Peyer's patch (tissue), 4 donors: ENCODE results near the gene RNF150. TPM values are rescaled to one million over a fixed set of nuclear protein-coding genes. Genes with fewer than 3 reads are reported as not detected.

Experiments used
- DNase-seq, 3 donors: peaks; one replicate each; pipeline ENCODE4 v3.0.0-alpha.2; 2017 to 2019
- H3K27ac ChIP-seq, 4 donors: fragments of 200-600 bp; sonication (generic); one replicate each; pipeline ENCODE4 v1.5.1; 2016 to 2019
- H3K27me3 ChIP-seq, 2 donors: fragments of 200-600 bp; sonication (generic); one replicate each; pipeline ENCODE4 v1.5.1; 2019
- H3K36me3 ChIP-seq, 3 donors: fragments of 200-600 bp; sonication (generic); one replicate each; pipeline ENCODE4 v1.5.1; 2016 to 2019
- H3K4me1 ChIP-seq, 4 donors: fragments of 200-600 bp; sonication (generic); one replicate each; pipeline ENCODE4 v1.5.1; 2016 to 2019
- H3K4me3 ChIP-seq, 4 donors: fragments of 200-600 bp; sonication (generic); 1 replicate in 3 of 4; 2 replicates in 1 of 4; pipeline ENCODE4 v1.5.1; 2016 to 2019; ENCODE audit warnings: mild to moderate bottlenecking in 1 of 4
- H3K9me3 ChIP-seq, 4 donors: fragments of 200-600 bp; sonication (generic); one replicate each; pipeline ENCODE4 v1.5.1; 2016 to 2019; ENCODE audit warnings: mild to moderate bottlenecking in 1 of 4
- CTCF ChIP-seq, 6 experiments: fragments of 450-650 bp in 4 of 6; fragments of 200-600 bp in 2 of 6; sonication (generic) in 1 of 6; IDR thresholded peaks; one replicate each; pipeline ENCODE4 v1.5.1; 2017 to 2019; ENCODE audit warnings: antibody characterized with exemption in 6 of 6, mild to moderate bottlenecking in 3 of 6, moderate library complexity in 1 of 6
- POLR2A ChIP-seq, 2 donors: fragments of 450-650 bp; IDR thresholded peaks; one replicate each; pipeline ENCODE4 v1.5.1; 2017; ENCODE audit warnings: antibody characterized with exemption in 2 of 2, mild to moderate bottlenecking in 2 of 2, moderate library complexity in 2 of 2
- total RNA-seq, 4 donors: library from RNA; depleted of rRNA; stranded (reverse); fragments of >200 nt; gene quantifications; one replicate each; pipeline ENCODE4 v1.1.0, GENCODE V29; 2016

RNF150 gene
- total RNA-seq, 4 donors from 2014 or later: 1.2 to 9.9 (median 2.5) TPM

- Histone ChIP-seq H3K4me3 (no peak overlapping the region), H3K4me1 (no peaks in the 10 kb centered on the region), H3K36me3 (no peaks in the 10 kb centered on the region), H3K9me3 (no peaks in the 10 kb centered on the region), H3K27me3 (no peaks in the 10 kb centered on the region), H3K27ac (no peak overlapping the region)
- TF ChIP-seq CTCF (IDR thresholded peaks at IDR 0.05) (no peak), POLR2A (IDR thresholded peaks at IDR 0.05) (no peak)
- no peak for DNase-seq
Observed at GRCh38 chr4:140976768-140977167, 156.5 kb downstream of the RNF150 start.

- TF ChIP-seq POLR2A (IDR thresholded peaks at IDR 0.05) (no peak), CTCF (IDR thresholded peaks at IDR 0.05) (no peak)
Observed at GRCh38 chr4:140971077-140971792, 162.0 kb downstream of the RNF150 start.

GRCh38 chr4:140969296-140969695 lies 164.0 kb downstream of the RNF150 start:
- no peak for TF ChIP-seq CTCF (IDR thresholded peaks at IDR 0.05)
- TF ChIP-seq POLR2A (IDR thresholded peaks at IDR 0.05): no peak
- no peak overlapping the region for H3K4me3 ChIP-seq
- H3K4me1 ChIP-seq: no peaks in the 10 kb centered on the region
- DNase-seq: no peak
- no peaks in the 10 kb centered on the region for H3K36me3 ChIP-seq
- no peaks in the 10 kb centered on the region for H3K27me3 ChIP-seq
- H3K9me3 ChIP-seq: no peaks in the 10 kb centered on the region
- H3K27ac ChIP-seq: no peak overlapping the region

More at GRCh38 chr4:140971077-140971792, 162.0 kb downstream of the RNF150 start:
- Histone ChIP-seq H3K9me3 (no peaks in the 10 kb centered on the region), H3K4me3 (no peak overlapping the region), H3K4me1 (no peaks in the 10 kb centered on the region), H3K27me3 (no peaks in the 10 kb centered on the region), H3K27ac (no peak overlapping the region), H3K36me3 (no peaks in the 10 kb centered on the region)
- DNase-seq: no peak

- Histone ChIP-seq H3K36me3 (no peaks in the 10 kb centered on the region), H3K27me3 (no peaks in the 10 kb centered on the region), H3K4me3 (no peak overlapping the region), H3K4me1 (no peaks in the 10 kb centered on the region), H3K27ac (no peak overlapping the region), H3K9me3 (no peaks in the 10 kb centered on the region)
- DNase-seq: no peak
- TF ChIP-seq CTCF (IDR thresholded peaks at IDR 0.05) (no peak), POLR2A (IDR thresholded peaks at IDR 0.05) (no peak)
Observed at GRCh38 chr4:140968371-140968770, 164.9 kb downstream of the RNF150 start.

- no peaks in the 10 kb centered on the region for H3K9me3 ChIP-seq
- TF ChIP-seq POLR2A (IDR thresholded peaks at IDR 0.05): no peak
- TF ChIP-seq CTCF (IDR thresholded peaks at IDR 0.05): no peak
- H3K36me3 ChIP-seq: no peaks in the 10 kb centered on the region
- DNase-seq: no peak
- H3K4me1 ChIP-seq: no peaks in the 10 kb centered on the region
- no peaks in the 10 kb centered on the region for H3K27me3 ChIP-seq
- H3K27ac ChIP-seq: no peak overlapping the region
- H3K4me3 ChIP-seq: no peak overlapping the region
Observed at GRCh38 chr4:140963883-140964282, 169.4 kb downstream of the RNF150 start.
